ENCODE data around the gene DFFB. TPM values are rescaled to one million over a fixed set of nuclear protein-coding genes. Genes with fewer than 3 reads are reported as not detected.
A peak's percentile ranks its signal among the peaks of the same experiment; 100 is the strongest.
"Not testable (repeated sequence)": the region's sequence is repeated elsewhere in the genome, so short reads cannot be mapped to it uniquely, and the experiment has no call there.

DFFB gene
- total RNA-seq, 1 donor = 15.6 TPM

- peak in 2 of 3 donors; percentile 35 to 45 for DNase-seq (ENCODE audit: low read depth in 2 of 3, low spot score in 2 of 3)
Measured at GRCh38 chr1:3907031-3907534, 49.8 kb downstream of the DFFB start.

- DNase-seq (ENCODE audit: low read depth in 2 of 3, low spot score in 2 of 3) = no peak
Measured at GRCh38 chr1:3907621-3908165, 50.4 kb downstream of the DFFB start.

GRCh38 chr1:3908886-3909517 lies 51.7 kb downstream of the DFFB start:
- DNase-seq (ENCODE audit: low read depth in 2 of 3, low spot score in 2 of 3) = no peak

GRCh38 chr1:3909615-3910014 lies 52.3 kb downstream of the DFFB start:
- no peak for DNase-seq (ENCODE audit: low read depth in 2 of 3, low spot score in 2 of 3)

GRCh38 chr1:3910049-3910731 lies 52.9 kb downstream of the DFFB start:
- no peak for DNase-seq (ENCODE audit: low read depth in 2 of 3, low spot score in 2 of 3)

- DNase-seq (ENCODE audit: low read depth in 2 of 3, low spot score in 2 of 3) = peak; percentile 55 to 76 (median 60)
Measured at GRCh38 chr1:3910857-3911845, 53.9 kb downstream of the DFFB start.

- DNase-seq (ENCODE audit: low read depth in 2 of 3, low spot score in 2 of 3) = no peak
Measured at GRCh38 chr1:3911981-3912808, 54.9 kb downstream of the DFFB start.

GRCh38 chr1:3912809-3913685 lies 55.8 kb downstream of the DFFB start:
- no peak for DNase-seq (ENCODE audit: low read depth in 2 of 3, low spot score in 2 of 3)

GRCh38 chr1:3914331-3914851 lies 57.1 kb downstream of the DFFB start:
- no peak for DNase-seq (ENCODE audit: low read depth in 2 of 3, low spot score in 2 of 3)

- DNase-seq (ENCODE audit: low read depth in 2 of 3, low spot score in 2 of 3) = no peak
Measured at GRCh38 chr1:3914911-3915310, 57.6 kb downstream of the DFFB start.

- no peak for DNase-seq (ENCODE audit: low read depth in 2 of 3, low spot score in 2 of 3)
Measured at GRCh38 chr1:3915551-3916121, 58.4 kb downstream of the DFFB start.

- no peak for DNase-seq (ENCODE audit: low read depth in 2 of 3, low spot score in 2 of 3)
Measured at GRCh38 chr1:3917761-3918160, 60.5 kb downstream of the DFFB start.

- DNase-seq (ENCODE audit: low read depth in 2 of 3, low spot score in 2 of 3) = not testable (repeated sequence)
Measured at GRCh38 chr1:3918359-3918758, 61.1 kb downstream of the DFFB start.

GRCh38 chr1:3918966-3919611 lies 61.8 kb downstream of the DFFB start:
- DNase-seq (ENCODE audit: low read depth in 2 of 3, low spot score in 2 of 3) = no peak

GRCh38 chr1:3919706-3920105 lies 62.4 kb downstream of the DFFB start:
- no peak for DNase-seq (ENCODE audit: low read depth in 2 of 3, low spot score in 2 of 3)

- DNase-seq (ENCODE audit: low read depth in 2 of 3, low spot score in 2 of 3) = no peak
Measured at GRCh38 chr1:3921765-3922164, 64.5 kb downstream of the DFFB start.

GRCh38 chr1:3922201-3922725 lies 65.0 kb downstream of the DFFB start:
- DNase-seq (ENCODE audit: low read depth in 2 of 3, low spot score in 2 of 3) = no peak

- DNase-seq (ENCODE audit: low read depth in 2 of 3, low spot score in 2 of 3) = no peak
Measured at GRCh38 chr1:3922851-3923250, 65.6 kb downstream of the DFFB start.
